Fibroblast of lung (primary cell): ENCODE measurements around the gene DYRK1A.

Experiments
- CTCF ChIP-seq, 2 donors: IDR thresholded peaks in 1 of 2; conservative IDR thresholded peaks in 1 of 2; 1 replicate in 1 of 2; 2 replicates in 1 of 2; pipeline ENCODE4 v1.5.1; 2011 to 2012; ENCODE audit warnings: low read length in 2 of 2, control low read depth in 1 of 2, inconsistent platforms in 1 of 2, low read depth in 1 of 2, mild to moderate bottlenecking in 1 of 2
- EZH2 ChIP-seq: IDR thresholded peaks from 2 replicates; pipeline ENCODE4 v1.5.1; 2012; ENCODE audit warnings: low read length, control low read depth, mild to moderate bottlenecking; ENCODE audit errors: missing control alignments

GRCh38 chr21:37424396-37424795 lies 57.8 kb downstream of the DYRK1A start:
- TF ChIP-seq CTCF (conservative IDR thresholded peaks at IDR 0.05 in 1 of 2, IDR thresholded peaks at IDR 0.05 in 1 of 2; ENCODE audit: low read depth in 1 of 2, low read length in 2 of 2) (no peak), EZH2 (no peak)
